PC-9 (cell line): ENCODE results near the gene THPO.

Experiments used
- EZH2 ChIP-seq: fragments of 200-600 bp; sonication (generic); IDR thresholded peaks from 2 replicates; pipeline ENCODE4 v1.8.0; 2017; ENCODE audit warnings: antibody characterized with exemption, low read depth
- TF ChIP-seq, protein P1 (sequence below): fragments of 200-600 bp; sonication (generic); conservative IDR thresholded peaks from 2 replicates; pipeline ENCODE4 v1.6.1; 2017; ENCODE audit warnings: mixed run types, antibody characterized with exemption, mild to moderate bottlenecking, moderate library complexity

DNA sequence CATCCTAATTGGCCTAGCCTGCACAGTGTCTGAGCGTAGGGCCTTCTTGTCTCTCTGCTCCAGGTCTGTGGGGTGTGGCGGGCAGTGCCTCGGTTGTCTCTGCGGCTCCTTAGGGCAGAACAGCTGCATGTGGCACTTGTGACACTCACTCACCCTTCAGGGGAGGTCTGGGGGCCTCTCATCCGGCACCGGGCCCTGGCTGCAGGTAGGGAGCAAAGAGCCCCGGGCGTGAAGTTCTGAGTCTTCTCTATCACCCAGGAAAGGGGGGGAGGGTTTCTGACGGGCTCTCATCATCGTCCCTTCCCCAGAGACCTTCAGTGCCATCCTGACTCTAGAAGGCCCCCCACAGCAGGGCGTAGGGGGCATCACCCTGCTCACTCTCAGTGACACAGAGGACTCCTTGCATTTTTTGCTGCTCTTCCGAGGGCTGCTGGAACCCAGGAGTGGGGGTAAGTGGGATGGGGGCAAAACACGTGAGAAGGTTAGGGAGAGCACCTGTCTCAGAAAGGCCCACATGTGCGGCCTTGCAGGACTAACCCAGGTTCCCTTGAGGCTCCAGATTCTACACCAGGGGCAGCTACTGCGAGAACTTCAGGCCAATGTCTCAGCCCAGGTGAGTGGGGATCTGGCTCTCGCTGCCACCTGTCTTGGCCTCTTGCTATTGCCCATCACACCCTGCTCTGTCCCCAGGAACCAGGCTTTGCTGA, 4.5 kb upstream of the THPO start:
- TF ChIP-seq, protein P1, sequence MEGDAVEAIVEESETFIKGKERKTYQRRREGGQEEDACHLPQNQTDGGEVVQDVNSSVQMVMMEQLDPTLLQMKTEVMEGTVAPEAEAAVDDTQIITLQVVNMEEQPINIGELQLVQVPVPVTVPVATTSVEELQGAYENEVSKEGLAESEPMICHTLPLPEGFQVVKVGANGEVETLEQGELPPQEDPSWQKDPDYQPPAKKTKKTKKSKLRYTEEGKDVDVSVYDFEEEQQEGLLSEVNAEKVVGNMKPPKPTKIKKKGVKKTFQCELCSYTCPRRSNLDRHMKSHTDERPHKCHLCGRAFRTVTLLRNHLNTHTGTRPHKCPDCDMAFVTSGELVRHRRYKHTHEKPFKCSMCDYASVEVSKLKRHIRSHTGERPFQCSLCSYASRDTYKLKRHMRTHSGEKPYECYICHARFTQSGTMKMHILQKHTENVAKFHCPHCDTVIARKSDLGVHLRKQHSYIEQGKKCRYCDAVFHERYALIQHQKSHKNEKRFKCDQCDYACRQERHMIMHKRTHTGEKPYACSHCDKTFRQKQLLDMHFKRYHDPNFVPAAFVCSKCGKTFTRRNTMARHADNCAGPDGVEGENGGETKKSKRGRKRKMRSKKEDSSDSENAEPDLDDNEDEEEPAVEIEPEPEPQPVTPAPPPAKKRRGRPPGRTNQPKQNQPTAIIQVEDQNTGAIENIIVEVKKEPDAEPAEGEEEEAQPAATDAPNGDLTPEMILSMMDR = no peak
- no peak for TF ChIP-seq EZH2
